ENCODE measurements around the gene MACROD2.

- TF ChIP-seq CTCF (IDR thresholded peaks at IDR 0.05; ENCODE audit: poor library complexity, severe bottlenecking): no peak
- TF ChIP-seq POLR2AphosphoS5 (IDR thresholded peaks at IDR 0.05): no peak
- no peak for TF ChIP-seq EZH2 (IDR thresholded peaks at IDR 0.05; ENCODE audit: borderline replicate concordance, insufficient read depth, low read length, poor library complexity, severe bottlenecking)
- no peak for TF ChIP-seq REST (IDR thresholded peaks at IDR 0.05; ENCODE audit: borderline replicate concordance)
- no peak for TF ChIP-seq EP300 (conservative IDR thresholded peaks at IDR 0.05; ENCODE audit: poor library complexity, severe bottlenecking)
- no peak for TF ChIP-seq RAD21 (conservative IDR thresholded peaks at IDR 0.05)
Observed at GRCh38 chr20:15240801-15241200, 1245.5 kb downstream of the MACROD2 start.
